ENCODE measurements around the gene CCN5.
A peak's percentile ranks its signal among the peaks of the same experiment; 100 is the strongest.

The CCN5 gene

DNA sequence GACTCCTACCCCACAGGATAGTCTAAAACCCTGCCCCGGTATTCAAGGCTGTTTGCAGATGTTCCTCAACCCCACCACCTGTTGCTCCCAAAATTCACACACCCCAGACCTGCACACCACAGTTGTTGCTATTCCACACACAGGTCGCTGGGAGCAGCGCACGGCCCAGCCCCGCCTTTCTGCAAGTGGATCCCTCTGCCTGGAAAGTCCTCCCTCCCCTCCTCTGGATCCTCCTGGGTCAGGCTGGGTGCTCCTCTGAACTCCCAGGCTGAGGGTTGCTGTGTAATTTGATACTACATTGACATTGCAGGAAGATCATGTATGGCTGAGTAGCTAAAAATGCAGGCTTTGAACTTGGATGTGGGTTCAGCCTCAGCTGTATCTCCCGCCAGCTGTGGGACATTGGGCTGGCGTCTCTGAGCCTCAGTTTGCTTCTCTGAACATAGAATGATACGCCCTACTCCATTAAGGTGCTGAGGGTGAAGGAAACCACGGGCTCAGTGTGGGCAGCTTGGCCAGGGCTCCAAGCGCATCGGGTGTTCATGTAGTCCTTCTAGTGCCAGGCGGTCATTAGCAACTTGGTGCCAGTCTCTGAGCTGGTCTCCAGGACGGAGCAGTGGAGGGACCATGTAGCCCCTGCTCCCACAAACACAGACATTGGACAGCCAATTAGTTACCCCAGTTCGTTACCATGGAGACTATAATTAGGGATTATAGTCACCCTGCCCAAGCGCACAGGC is 13.9 kb upstream of the CCN5 start (continued):
- TF ChIP-seq KLF17 (tag by site-specific recombination; IDR thresholded peaks at IDR 0.05) (0 out of 2 replicates have a peak, but pooled peaks have one; percentile 60), IKZF3 (tag by site-specific recombination; IDR thresholded peaks at IDR 0.05) (no peak), ZNF571 (tag by site-specific recombination; IDR thresholded peaks at IDR 0.05) (no peak)

DNA sequence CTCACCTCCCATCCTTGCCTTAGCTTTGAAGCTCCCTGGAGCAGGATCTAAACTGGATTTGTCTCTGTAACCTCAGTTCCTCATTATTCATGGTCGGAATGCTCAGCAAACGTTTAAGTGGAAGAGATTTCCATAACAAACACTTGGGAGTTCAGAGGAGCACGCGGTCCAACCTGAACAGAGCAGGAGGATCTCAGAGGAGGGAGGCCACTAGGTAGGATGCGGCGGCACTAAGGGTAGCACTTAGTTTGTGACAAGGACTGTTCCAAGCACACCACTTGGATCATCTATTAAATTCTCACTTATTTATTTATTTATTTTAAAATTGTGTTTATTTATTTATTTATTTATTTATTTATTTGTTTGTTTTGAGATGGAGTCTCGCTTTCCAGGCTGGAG is 13.3 kb upstream of the CCN5 start:
- H3K9me3 ChIP-seq (ENCODE audit: control insufficient read depth, insufficient read depth, low read depth, low read length) = no peaks in the 10 kb centered on the region
- no peak overlapping the region for H3K27ac ChIP-seq (ENCODE audit: extremely low read depth, low read depth, low read length)
- H3K4me3 ChIP-seq (ENCODE audit: low read depth, low read length) = no peak overlapping the region
- CTCF ChIA-PET = interaction anchor here (0.6 to 1.1 kb wide), 3 partner anchors 9 to 1253 kb away, joined by 3 to 7 read pairs (median 3); no protein-coding TSS in a partner anchor
- POLR2A ChIA-PET = no interaction called here
- H3K36me3 ChIP-seq (ENCODE audit: control insufficient read depth in 2 of 2, insufficient read depth in 1 of 2, low read length in 2 of 2) = no peaks in the 10 kb centered on the region
- no peaks in the 10 kb centered on the region for H3K4me1 ChIP-seq (ENCODE audit: control insufficient read depth, insufficient read depth, low read length)
- TF ChIP-seq, protein P1, sequence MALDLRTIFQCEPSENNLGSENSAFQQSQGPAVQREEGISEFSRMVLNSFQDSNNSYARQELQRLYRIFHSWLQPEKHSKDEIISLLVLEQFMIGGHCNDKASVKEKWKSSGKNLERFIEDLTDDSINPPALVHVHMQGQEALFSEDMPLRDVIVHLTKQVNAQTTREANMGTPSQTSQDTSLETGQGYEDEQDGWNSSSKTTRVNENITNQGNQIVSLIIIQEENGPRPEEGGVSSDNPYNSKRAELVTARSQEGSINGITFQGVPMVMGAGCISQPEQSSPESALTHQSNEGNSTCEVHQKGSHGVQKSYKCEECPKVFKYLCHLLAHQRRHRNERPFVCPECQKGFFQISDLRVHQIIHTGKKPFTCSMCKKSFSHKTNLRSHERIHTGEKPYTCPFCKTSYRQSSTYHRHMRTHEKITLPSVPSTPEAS (tag by site-specific recombination; IDR thresholded peaks at IDR 0.05) = no peak
- TF ChIP-seq PRDM6 (tag by site-specific recombination; IDR thresholded peaks at IDR 0.05) (no peak), ZBTB10 (tag by site-specific recombination; IDR thresholded peaks at IDR 0.05) (no peak), ZNF692 (tag by site-specific recombination; IDR thresholded peaks at IDR 0.05) (no peak), SETDB1 (IDR thresholded peaks at IDR 0.05; ENCODE audit: insufficient read length, low read length) (no peak), ZNF426 (tag by site-specific recombination; IDR thresholded peaks at IDR 0.05) (peak; percentile 74), IKZF3 (tag by site-specific recombination; IDR thresholded peaks at IDR 0.05) (no peak), EGR2 (tag by site-specific recombination; IDR thresholded peaks at IDR 0.05; ENCODE audit: low read depth) (no peak), ZNF140 (tag by site-specific recombination; IDR thresholded peaks at IDR 0.05) (peak; percentile 48; the same call in 1 of the 2 replicates), ZNF133 (tag by site-specific recombination; IDR thresholded peaks at IDR 0.05) (no peak)
- TF ChIP-seq, protein P2, sequence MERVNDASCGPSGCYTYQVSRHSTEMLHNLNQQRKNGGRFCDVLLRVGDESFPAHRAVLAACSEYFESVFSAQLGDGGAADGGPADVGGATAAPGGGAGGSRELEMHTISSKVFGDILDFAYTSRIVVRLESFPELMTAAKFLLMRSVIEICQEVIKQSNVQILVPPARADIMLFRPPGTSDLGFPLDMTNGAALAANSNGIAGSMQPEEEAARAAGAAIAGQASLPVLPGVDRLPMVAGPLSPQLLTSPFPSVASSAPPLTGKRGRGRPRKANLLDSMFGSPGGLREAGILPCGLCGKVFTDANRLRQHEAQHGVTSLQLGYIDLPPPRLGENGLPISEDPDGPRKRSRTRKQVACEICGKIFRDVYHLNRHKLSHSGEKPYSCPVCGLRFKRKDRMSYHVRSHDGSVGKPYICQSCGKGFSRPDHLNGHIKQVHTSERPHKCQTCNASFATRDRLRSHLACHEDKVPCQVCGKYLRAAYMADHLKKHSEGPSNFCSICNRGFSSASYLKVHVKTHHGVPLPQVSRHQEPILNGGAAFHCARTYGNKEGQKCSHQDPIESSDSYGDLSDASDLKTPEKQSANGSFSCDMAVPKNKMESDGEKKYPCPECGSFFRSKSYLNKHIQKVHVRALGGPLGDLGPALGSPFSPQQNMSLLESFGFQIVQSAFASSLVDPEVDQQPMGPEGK (tag by site-specific recombination; IDR thresholded peaks at IDR 0.05) = no peak
- TF ChIP-seq, protein P3, sequence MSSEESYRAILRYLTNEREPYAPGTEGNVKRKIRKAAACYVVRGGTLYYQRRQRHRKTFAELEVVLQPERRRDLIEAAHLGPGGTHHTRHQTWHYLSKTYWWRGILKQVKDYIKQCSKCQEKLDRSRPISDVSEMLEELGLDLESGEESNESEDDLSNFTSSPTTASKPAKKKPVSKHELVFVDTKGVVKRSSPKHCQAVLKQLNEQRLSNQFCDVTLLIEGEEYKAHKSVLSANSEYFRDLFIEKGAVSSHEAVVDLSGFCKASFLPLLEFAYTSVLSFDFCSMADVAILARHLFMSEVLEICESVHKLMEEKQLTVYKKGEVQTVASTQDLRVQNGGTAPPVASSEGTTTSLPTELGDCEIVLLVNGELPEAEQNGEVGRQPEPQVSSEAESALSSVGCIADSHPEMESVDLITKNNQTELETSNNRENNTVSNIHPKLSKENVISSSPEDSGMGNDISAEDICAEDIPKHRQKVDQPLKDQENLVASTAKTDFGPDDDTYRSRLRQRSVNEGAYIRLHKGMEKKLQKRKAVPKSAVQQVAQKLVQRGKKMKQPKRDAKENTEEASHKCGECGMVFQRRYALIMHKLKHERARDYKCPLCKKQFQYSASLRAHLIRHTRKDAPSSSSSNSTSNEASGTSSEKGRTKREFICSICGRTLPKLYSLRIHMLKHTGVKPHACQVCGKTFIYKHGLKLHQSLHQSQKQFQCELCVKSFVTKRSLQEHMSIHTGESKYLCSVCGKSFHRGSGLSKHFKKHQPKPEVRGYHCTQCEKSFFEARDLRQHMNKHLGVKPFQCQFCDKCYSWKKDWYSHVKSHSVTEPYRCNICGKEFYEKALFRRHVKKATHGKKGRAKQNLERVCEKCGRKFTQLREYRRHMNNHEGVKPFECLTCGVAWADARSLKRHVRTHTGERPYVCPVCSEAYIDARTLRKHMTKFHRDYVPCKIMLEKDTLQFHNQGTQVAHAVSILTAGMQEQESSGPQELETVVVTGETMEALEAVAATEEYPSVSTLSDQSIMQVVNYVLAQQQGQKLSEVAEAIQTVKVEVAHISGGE (tag by site-specific recombination; conservative IDR thresholded peaks at IDR 0.05; ENCODE audit: low read depth) = peak; percentile 61
- TF ChIP-seq, protein P4, sequence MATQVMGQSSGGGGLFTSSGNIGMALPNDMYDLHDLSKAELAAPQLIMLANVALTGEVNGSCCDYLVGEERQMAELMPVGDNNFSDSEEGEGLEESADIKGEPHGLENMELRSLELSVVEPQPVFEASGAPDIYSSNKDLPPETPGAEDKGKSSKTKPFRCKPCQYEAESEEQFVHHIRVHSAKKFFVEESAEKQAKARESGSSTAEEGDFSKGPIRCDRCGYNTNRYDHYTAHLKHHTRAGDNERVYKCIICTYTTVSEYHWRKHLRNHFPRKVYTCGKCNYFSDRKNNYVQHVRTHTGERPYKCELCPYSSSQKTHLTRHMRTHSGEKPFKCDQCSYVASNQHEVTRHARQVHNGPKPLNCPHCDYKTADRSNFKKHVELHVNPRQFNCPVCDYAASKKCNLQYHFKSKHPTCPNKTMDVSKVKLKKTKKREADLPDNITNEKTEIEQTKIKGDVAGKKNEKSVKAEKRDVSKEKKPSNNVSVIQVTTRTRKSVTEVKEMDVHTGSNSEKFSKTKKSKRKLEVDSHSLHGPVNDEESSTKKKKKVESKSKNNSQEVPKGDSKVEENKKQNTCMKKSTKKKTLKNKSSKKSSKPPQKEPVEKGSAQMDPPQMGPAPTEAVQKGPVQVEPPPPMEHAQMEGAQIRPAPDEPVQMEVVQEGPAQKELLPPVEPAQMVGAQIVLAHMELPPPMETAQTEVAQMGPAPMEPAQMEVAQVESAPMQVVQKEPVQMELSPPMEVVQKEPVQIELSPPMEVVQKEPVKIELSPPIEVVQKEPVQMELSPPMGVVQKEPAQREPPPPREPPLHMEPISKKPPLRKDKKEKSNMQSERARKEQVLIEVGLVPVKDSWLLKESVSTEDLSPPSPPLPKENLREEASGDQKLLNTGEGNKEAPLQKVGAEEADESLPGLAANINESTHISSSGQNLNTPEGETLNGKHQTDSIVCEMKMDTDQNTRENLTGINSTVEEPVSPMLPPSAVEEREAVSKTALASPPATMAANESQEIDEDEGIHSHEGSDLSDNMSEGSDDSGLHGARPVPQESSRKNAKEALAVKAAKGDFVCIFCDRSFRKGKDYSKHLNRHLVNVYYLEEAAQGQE (tag by site-specific recombination; IDR thresholded peaks at IDR 0.05) = 0 out of 2 replicates have a peak, but pooled peaks have one; percentile 34
